Measurements from ENCODE around the gene HLA-DOA. TPM values are rescaled to one million over a fixed set of nuclear protein-coding genes. Genes with fewer than 3 reads are reported as not detected.

The HLA-DOA gene
- total and polyA plus RNA-seq, 4 donors = 0.69 to 3.0 (median 1.6) TPM

GRCh38 chr6:33028220-33028849, 18.9 kb upstream of the HLA-DOA start:
- H3K27me3 ChIP-seq (ENCODE audit: control insufficient read depth in 4 of 4, insufficient read depth in 4 of 4, low read length in 3 of 4) = no peaks in the 10 kb centered on the region
- WGBS = 13% methylated on average over 1 of the region's 1 CpG
- TF ChIP-seq TAF1 (conservative IDR thresholded peaks at IDR 0.05) (no peak), RAD21 (IDR thresholded peaks at IDR 0.05) (no peak), CTCF (IDR thresholded peaks at IDR 0.05; ENCODE audit: low read depth, low read length, missing input control) (no peak)

GRCh38 chr6:33024521-33024920, 15.1 kb upstream of the HLA-DOA start:
- no peaks in the 10 kb centered on the region for H3K9me3 ChIP-seq (ENCODE audit: control insufficient read depth in 4 of 4, low read length in 3 of 4)
- no peak overlapping the region for H3K9ac ChIP-seq (ENCODE audit: low read depth in 1 of 2, low read length in 2 of 2)
- no peak overlapping the region for H3K27ac ChIP-seq (ENCODE audit: low read depth in 1 of 2, low read length in 2 of 2)
- no peaks in the 10 kb centered on the region for H3K27me3 ChIP-seq (ENCODE audit: control insufficient read depth in 4 of 4, insufficient read depth in 4 of 4, low read length in 3 of 4)
- DNase-seq (ENCODE audit: low spot score) = no peak
- no peak overlapping the region for H3K4me3 ChIP-seq (ENCODE audit: low read depth in 1 of 3, low read length in 3 of 3)
- TF ChIP-seq RAD21 (IDR thresholded peaks at IDR 0.05) = no peak
- TF ChIP-seq CTCF (IDR thresholded peaks at IDR 0.05; ENCODE audit: low read depth, low read length, missing input control) = no peak
- H3K4me1 ChIP-seq (ENCODE audit: control insufficient read depth in 4 of 4, insufficient read depth in 4 of 4, low read length in 3 of 4) = peaks cover 0 to 3% (median under 1%) of the 10 kb centered on the region in 4 donors
- no peaks in the 10 kb centered on the region for H3K36me3 ChIP-seq (ENCODE audit: control insufficient read depth in 4 of 4, insufficient read depth in 3 of 4, low read depth in 1 of 4, low read length in 3 of 4)

More at GRCh38 chr6:33028220-33028849, 18.9 kb upstream of the HLA-DOA start:
- no peak overlapping the region for H3K9ac ChIP-seq (ENCODE audit: low read depth in 1 of 2, low read length in 2 of 2)
- peak overlapping the region in 1 of 2 donors; percentile 62 for H3K27ac ChIP-seq (ENCODE audit: low read depth in 1 of 2, low read length in 2 of 2)
- no peaks in the 10 kb centered on the region for H3K9me3 ChIP-seq (ENCODE audit: control insufficient read depth in 4 of 4, low read length in 3 of 4)
- no peaks in the 10 kb centered on the region for H3K4me1 ChIP-seq (ENCODE audit: control insufficient read depth in 4 of 4, insufficient read depth in 4 of 4, low read length in 3 of 4)
- no peak for DNase-seq (ENCODE audit: low spot score)
- H3K36me3 ChIP-seq (ENCODE audit: control insufficient read depth in 4 of 4, insufficient read depth in 3 of 4, low read depth in 1 of 4, low read length in 3 of 4) = no peaks in the 10 kb centered on the region
- no peak overlapping the region for H3K4me3 ChIP-seq (ENCODE audit: low read depth in 1 of 3, low read length in 3 of 3)

GRCh38 chr6:33023536-33023935, 14.1 kb upstream of the HLA-DOA start:
- no peak overlapping the region for H3K27ac ChIP-seq (ENCODE audit: low read depth in 1 of 2, low read length in 2 of 2)
- TF ChIP-seq HNF4A (conservative IDR thresholded peaks at IDR 0.05) (no peak), NR2F2 (IDR thresholded peaks at IDR 0.05) (no peak), FOXA2 (IDR thresholded peaks at IDR 0.05) (no peak), YY1 (IDR thresholded peaks at IDR 0.05) (no peak), SP1 (IDR thresholded peaks at IDR 0.05) (no peak), RAD21 (IDR thresholded peaks at IDR 0.05) (no peak), TAF1 (conservative IDR thresholded peaks at IDR 0.05) (no peak), GABPA (IDR thresholded peaks at IDR 0.05 in 1 of 2, conservative IDR thresholded peaks at IDR 0.05 in 1 of 2) (no peak), MAX (IDR thresholded peaks at IDR 0.05) (no peak), EGR1 (IDR thresholded peaks at IDR 0.05; ENCODE audit: low read depth in 2 of 2) (no peak), JUND (IDR thresholded peaks at IDR 0.05) (no peak), CTCF (IDR thresholded peaks at IDR 0.05; ENCODE audit: low read depth, low read length, missing input control) (no peak), ZBTB33 (IDR thresholded peaks at IDR 0.05) (no peak), REST (IDR thresholded peaks at IDR 0.05) (no peak)
- no peaks in the 10 kb centered on the region for H3K27me3 ChIP-seq (ENCODE audit: control insufficient read depth in 4 of 4, insufficient read depth in 4 of 4, low read length in 3 of 4)
- H3K9ac ChIP-seq (ENCODE audit: low read depth in 1 of 2, low read length in 2 of 2) = no peak overlapping the region
- no peak overlapping the region for H3K4me3 ChIP-seq (ENCODE audit: low read depth in 1 of 3, low read length in 3 of 3)
- peaks cover 0 to 8% (median 3%) of the 10 kb centered on the region in 4 donors for H3K4me1 ChIP-seq (ENCODE audit: control insufficient read depth in 4 of 4, insufficient read depth in 4 of 4, low read length in 3 of 4)
- DNase-seq (ENCODE audit: low spot score) = no peak
- no peaks in the 10 kb centered on the region for H3K36me3 ChIP-seq (ENCODE audit: control insufficient read depth in 4 of 4, insufficient read depth in 3 of 4, low read depth in 1 of 4, low read length in 3 of 4)
- no peaks in the 10 kb centered on the region for H3K9me3 ChIP-seq (ENCODE audit: control insufficient read depth in 4 of 4, low read length in 3 of 4)
- WGBS = 59% methylated on average over 3 of the region's 3 CpGs

Measured in liver (tissue), 9 donors.